Fibroblast of skin of left biceps (primary cell): Measurements from ENCODE around the gene EPS8L1.

ENCODE experiments used
- DNase-seq, 2 experiments: peaks; one replicate each; pipeline ENCODE4 v3.0.0-alpha.2; 2013; ENCODE audit warnings: low read depth in 2 of 2

Gene EPS8L1

DNA sequence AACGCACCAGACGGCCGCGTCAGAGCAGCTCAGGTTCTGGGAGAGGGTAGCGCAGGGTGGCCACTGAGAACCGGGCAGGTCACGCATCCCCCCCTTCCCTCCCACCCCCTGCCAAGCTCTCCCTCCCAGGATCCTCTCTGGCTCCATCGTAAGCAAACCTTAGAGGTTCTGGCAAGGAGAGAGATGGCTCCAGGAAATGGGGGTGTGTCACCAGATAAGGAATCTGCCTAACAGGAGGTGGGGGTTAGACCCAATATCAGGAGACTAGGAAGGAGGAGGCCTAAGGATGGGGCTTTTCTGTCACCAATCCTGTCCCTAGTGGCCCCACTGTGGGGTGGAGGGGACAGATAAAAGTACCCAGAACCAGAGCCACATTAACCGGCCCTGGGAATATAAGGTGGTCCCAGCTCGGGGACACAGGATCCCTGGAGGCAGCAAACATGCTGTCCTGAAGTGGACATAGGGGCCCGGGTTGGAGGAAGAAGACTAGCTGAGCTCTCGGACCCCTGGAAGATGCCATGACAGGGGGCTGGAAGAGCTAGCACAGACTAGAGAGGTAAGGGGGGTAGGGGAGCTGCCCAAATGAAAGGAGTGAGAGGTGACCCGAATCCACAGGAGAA lies 39.9 kb downstream of the EPS8L1 start:
- no peak for DNase-seq

DNA sequence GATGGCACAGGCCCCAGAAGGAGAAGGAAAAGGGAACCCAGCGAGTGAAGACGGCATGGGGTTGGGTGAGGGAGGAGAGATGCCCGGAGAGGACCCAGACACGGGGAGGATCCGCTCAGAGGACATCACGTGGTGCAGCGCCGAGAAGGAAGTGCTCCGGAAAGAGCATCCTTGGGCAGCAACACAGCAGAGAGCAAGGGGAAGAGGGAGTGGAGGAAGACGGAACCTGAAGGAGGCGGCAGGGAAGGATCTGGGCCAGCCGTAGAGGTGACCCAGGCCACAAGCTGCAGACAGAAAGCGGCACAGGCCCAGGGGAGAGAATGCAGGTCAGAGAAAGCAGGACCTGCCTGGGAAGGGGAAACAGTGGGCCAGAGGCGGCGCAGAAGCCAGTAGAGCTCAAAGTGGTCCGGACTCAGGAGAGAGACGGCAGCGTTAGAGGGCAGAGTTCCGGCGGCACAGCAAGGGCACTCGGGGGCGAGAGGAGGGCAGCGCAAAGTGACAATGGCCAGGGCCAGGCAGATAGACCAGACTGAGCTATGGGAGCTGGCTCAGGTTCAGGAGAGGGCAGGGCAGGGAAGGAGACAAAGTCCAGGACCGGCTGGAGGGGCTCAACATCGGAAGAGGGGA lies 40.7 kb downstream of the EPS8L1 start:
- no peak for DNase-seq

DNA sequence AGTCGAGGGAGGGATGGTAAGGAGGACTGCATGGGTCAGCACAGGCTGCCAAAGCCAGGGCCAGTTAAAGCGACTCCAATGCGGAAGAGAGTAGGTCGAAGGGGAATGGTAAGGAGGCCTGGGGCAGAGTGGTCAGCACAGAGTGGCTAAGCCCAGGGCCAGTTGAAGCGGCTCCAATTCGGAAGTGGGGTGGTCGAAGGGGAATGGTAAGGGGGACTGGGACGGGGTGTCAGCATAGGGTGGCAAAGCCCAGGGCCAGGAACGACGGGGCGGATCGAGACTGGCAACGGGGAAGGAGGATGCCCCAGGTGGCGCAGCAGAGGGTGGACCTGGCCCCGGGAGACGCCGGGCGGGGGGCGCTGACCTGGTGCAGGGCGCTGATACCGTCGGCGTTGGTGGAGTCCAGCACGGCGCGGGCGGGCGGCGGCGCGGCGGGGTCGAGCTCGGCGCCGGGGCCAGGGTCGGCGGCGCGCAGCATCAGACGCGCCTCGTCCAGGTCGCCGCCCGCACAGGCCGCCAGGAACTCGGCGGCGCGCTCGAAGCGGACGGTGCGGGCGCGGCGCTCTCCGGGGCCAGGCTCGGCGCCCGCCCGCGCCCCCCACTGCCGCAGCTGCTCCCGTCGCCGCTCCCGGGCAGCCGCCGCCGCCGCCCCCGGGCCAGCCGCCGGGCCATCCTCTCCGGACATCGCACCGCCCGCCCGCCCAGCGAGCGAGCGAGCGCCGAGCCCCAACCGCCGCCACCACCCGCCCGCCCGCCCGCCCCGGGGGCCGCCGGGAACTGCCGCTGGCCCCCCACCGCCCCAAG lies 41.4 kb downstream of the EPS8L1 start, which contains the start of gene PPP1R12C:
PPP1R12C (minus strand) TSS at position 779 of the 804 bp plus-strand sequence; CDS start at position 685, 94 bp downstream.
- DNase-seq: no peak

DNA sequence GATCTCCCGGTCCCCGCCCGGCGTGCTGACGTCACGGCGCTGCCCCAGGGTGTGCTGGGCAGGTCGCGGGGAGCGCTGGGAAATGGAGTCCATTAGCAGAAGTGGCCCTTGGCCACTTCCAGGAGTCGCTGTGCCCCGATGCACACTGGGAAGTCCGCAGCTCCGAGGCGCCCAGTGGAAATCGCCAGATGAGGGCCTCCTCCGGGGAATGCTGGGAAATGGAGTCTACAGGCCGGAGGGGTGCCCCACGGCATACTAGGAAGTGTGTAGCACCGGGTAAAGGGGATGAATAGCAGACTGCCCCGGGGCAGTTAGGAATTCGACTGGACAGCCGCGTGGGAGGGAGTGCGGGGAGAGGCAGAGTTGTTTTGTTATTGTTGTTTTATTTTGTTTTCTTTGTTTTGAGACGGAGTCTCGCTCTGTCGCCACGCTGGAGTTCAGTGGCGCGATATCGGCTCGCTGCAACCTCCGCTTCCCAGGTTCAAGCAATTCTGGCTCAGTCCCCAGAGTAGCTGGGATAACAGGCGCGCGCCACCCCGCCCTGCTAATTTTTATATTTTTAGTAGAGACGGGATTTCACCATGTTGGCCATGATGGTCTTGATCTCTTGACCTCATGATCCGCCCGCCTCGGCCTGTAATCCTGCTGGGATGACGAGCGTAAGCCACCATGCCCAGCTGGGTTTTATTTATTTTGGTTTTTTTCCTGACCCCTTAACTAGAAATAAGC lies 42.2 kb downstream of the EPS8L1 start:
- DNase-seq: peak; percentile 96 to 97

GRCh38 chr19:55118401-55118991 lies 42.8 kb downstream of the EPS8L1 start:
- no peak for DNase-seq

DNA sequence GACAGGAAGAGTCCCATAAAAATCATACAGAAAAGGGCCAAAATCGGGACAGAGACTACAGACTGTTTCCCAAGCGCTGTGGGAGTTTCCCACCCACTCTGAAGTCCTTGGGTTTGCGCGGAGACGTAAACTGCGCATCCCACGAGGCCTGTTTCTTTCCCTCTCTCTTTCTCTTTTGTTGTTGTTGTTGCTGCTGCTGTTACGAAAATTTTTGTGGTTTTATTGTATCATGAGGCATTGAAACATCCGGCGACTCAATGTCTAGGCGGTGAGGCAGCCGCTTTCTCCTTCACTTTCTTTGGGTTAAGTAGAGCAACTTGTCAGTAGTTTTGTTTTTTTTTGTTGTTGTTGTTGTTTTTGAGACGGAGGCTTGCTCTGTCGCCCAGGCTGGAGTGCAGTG lies 43.4 kb downstream of the EPS8L1 start:
- DNase-seq: no peak

GRCh38 chr19:55131421-55131820 lies 55.8 kb downstream of the EPS8L1 start:
- DNase-seq: peak; percentile 58 to 64

- DNase-seq: no peak
Measured at GRCh38 chr19:55132453-55133129, 56.9 kb downstream of the EPS8L1 start.

DNA sequence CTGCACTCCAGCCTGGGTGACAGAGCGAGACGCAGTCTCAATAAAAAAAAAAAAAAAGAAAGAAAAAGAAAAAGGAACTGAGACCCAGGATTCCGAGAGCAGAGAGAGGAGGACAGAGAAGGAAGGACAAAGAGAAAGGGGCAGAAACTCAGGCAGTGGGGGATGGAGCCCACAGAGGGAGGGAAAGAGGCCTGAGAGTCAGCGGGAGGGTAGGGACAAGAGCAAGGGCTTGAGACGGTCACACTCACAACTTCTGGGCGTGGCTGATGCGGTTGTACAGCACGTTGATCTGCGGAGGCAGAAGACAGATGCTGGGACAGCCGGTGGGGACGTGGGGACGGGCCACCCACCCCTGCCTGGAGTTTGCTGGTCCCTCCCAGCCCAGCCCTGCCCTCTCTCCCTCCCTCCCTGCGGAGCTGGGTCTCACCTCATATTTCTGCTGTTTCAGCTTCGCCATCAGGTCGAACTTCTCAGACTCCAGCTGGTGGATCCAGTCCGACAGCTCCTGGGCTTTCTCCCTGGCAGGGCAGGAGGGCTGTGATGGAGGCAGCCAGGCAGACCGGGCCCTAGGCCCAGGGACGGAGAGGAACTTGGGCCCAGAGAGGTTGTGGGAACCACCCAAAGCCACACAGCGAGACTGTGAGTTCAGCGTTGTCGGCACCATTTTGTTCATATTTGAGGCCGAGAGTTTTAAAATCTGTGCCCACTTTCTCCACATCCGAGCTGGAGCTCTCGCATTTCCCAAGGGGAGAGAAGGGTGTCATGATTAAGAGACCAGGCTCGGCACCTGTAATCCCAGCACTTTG lies 58.2 kb downstream of the EPS8L1 start:
- DNase-seq: no peak

DNA sequence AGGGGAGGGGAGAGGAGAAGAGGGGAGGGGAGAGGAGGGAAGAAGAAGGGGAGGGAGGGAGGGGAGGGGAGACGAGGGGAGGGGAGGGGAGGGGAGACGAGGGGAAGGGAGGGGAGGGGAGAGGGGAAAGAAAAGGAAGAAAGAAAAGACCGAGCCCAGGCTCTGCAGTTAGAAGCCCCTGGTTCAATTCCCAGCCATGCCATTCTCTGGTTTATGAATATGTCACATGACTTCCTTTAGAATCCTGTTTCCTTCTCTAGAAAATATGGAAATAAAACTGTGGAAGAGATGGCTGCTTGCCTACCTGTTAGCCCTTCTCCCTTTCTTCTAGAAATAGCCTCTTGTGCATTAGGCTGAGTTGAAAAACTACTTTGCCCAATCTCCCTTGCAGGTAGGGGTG lies 59.1 kb downstream of the EPS8L1 start:
- DNase-seq: no peak

DNA sequence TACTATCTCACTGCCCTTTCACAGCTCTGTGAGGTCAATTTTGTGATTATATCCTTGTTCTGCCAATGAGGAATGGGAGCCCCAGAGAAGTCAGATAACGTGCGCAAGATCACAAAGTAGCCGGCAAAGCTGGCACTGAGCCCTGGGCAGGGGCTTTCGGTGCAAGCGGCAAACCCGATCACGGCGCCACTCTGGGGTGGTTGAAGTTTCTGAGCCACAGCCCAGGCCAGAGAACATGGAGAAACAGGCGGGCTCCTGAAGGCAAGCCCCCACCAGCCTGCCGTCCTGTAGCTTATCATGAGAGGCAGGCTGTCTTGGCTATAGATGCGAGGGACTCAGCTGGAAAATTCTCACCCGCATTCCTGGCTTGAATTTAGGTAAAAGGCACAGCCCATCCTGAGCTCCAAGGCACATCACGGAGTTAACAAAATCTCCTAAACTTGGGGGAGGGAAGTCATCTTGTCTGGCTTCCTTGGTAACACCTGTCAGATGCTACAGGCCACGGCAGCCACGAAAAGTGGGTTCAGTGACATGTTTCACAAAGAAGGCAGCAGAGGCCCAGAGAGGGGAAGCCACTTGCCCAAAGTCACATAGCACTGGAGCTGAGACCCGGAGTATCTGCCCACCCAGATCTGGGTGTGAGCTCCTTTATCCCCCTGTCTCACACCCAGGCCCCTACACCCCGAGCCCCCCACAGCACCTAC lies 60.9 kb downstream of the EPS8L1 start:
- no peak for DNase-seq
